SHP77 treated with DMSO at 0.1 percent for 48 hours (cell line): ENCODE measurements around the gene CASKIN1.

Source experiments
- DNase-seq: peaks from one replicate; lab custom pipeline; 2025; lab: John Stamatoyannopoulos, UW

Gene CASKIN1

DNA sequence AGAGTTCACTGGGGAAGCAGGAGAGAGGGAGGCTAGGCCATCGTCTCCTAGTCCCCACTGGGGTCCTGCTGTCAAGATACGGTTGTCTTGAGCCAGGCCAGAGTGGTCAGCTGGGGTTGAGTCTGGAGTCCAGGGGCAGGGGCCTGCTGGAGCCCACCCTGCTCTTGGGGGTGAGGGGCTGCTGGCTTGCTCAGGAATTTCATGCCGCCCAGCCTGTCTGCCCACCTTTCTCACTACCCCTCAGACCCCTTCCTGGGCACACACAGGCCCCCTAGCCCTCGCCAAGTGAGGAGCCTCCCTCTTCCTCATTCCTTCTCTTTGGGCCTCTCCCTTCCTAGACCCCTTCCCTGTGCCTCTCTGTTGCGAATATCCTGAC, 39.6 kb downstream of the CASKIN1 start:
- no peak for DNase-seq

DNA sequence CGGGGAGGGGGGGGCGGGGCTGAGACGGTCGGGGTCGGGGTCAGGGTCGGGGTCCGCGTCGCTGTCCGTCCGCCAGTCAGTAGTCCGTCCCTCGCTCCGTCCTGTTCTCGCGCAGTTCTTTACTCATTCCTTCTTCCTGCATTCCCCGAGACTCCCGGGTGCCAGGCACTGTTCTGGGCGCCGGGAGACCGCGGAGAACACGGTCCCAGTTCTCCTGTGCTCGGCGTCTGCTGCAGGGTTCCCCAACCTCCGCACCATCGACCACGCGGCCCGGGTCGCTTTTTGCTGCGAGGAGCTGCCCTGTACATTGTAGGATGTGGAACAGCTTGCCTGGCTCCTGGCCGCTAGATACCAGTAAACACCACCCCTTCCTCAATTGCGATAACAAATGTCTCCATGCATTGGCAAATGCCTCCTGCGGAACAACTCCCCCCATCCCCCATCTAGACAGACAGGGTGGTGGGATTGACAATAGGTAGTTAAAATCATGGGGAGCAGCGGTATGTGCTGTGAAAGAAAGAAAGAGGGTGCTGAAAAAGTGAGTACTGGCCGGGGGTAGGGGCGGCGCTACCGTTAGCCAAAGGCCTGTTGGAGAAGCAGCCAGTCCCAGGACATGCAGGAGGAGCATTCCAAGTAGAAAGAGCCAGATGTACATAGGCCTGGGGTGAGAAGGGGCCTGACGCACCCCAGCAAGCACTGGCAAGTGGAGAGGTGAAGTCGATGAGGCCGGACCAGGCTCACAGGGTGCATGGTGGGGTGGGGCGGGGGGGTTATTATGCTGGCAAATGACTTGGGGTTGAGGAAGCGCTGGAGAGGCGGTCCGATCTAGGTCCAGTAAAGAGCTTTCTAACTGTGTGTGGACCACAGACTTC, 40.2 kb downstream of the CASKIN1 start:
- DNase-seq: no peak

DNA sequence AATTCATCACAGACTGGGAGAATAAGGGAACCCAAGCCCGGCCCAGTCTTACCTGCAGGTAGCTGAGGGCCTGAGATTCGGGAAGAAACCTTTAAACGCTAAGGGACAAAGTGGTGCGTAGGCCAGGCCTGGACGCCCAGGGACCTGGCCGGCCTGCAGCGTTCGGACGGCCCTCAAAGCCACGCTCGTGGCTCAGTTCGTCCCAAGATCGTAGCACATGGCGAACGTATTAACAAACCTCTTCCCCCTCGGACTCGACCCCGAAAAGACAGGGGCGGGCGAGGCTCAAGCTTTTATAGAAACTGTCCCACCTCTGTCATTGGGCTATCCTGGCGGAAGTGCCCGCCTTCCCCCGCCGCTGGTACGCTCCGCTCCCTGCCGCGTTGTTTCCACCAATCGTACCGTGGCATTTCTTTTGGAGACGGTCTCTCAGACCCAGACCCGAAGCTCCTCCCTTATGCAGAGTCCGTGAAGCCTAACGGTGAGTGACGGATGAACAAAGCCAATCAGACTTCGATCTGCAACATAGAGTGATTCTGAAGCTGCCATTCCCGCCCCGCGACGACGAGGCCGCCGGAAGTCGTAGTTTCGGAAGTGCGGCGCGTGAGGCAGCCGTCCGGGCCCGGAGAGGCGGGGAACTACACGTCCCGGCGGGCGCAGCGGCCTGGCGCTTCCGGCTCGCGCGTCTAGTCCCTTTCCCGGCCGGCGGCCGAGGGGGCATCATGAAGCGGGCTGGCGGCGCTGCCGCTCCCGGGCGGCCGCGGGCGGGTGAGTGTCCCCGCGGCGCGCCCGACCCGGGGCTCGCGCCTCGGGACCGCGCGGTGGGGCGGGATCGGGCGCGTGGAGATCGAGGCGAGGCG, 41.1 kb downstream of the CASKIN1 start, which contains the start of gene TRAF7:
Gene TRAF7, plus strand, starts transcription at position 692 of the 860 bp plus-strand sequence. CDS start 8,139 bp downstream, outside the sequence.
- peak; percentile 99 for DNase-seq

DNA sequence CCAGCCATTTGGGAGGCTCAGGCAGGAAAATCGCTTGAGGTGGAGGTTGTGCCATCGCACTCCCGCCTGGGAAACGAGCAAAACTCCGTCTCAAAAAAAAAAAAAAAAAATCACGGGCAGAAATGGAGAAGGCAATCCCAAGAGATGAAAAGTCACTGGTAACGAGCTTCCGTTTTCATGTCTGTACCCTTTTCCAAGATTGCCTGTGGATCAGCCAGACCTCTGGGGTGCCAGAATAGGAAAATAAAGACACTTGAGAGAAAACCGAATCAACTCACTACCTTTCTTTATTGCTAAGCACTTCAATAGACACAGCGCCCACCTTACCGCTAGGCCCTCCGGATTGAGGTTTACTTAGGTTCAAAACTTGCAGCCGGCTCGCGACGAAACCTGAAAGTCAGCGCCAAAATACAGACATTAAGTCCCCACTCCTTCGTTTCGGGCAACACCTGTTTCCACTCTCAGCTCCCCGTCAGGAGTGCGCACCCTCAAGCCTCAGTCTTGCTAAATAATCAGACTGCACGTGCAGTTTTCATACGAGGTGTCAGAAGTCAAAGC, 41.8 kb downstream of the CASKIN1 start:
- DNase-seq: no peak

DNA sequence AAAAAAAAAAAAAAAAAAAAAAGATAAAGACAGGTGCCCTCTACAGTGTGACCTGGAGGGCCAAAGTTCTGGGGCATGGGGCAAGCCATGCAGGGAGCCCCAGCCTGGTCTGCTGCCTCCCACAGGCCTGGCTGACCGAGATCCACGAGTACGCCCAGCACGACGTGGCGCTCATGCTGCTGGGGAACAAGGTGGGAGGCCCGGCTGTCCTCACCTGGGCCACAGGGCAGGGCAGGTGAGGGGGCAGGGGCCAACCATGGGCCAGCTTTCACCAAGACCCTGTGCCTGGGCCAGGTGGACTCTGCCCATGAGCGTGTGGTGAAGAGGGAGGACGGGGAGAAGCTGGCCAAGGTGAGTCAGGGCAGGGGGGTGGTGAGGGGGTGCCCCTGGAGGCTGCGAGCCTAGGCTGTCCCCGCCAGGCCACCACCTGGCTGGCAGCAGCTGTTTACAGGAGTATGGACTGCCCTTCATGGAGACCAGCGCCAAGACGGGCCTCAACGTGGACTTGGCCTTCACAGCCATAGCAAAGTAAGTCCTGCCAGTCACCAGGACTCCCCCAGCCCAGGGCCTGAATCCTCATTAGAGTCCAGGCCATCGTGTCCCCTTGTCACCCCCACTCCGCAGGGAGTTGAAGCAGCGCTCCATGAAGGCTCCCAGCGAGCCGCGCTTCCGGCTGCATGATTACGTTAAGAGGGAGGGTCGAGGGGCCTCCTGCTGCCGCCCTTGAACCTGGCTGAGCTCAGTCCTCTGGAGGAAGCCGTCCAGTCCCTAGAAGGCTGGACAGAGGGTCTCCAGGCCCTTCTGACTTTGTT, 43.5 kb downstream of the CASKIN1 start:
- DNase-seq: no peak

DNA sequence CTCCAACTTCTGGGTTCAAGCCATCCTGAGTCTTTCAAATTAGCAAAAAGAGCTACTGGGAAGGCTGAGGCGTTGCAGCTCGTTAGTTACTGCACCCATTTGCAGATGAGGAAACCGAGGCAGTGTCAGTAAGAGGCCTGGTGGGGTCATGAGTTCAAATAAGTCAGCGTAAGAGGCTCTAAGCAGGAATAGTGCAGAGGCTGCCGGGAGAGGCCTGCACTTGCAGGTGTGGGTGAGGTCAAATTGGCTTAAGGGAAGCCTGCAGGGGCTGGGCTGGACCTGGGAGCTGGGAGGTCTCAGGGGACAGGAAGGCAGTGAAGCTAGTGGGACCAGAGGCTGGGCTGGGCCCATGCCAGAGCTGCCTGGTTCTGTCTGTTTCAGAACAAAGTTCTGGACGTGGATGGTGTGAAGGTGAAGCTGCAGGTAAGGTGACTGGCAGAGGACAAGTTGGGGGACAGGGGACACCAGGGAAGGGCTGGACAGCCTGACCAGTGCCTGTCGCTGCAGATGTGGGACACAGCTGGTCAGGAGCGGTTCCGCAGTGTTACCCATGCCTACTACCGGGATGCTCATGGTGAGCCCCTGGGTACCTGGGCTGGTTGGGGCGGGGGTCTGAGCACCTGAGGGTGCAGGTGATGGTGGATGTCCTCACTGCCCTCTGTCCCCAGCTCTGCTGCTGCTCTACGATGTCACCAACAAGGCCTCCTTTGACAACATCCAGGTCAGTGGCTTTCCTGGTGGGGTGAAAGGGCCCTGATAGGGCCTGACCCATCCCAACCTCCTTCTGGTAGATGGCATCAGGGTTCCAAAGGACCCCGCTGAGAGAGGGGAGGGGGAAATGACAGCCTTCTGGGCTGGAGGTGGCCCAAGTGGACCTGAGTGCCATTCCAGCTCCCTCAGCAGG, 45.0 kb downstream of the CASKIN1 start:
- DNase-seq: no peak

DNA sequence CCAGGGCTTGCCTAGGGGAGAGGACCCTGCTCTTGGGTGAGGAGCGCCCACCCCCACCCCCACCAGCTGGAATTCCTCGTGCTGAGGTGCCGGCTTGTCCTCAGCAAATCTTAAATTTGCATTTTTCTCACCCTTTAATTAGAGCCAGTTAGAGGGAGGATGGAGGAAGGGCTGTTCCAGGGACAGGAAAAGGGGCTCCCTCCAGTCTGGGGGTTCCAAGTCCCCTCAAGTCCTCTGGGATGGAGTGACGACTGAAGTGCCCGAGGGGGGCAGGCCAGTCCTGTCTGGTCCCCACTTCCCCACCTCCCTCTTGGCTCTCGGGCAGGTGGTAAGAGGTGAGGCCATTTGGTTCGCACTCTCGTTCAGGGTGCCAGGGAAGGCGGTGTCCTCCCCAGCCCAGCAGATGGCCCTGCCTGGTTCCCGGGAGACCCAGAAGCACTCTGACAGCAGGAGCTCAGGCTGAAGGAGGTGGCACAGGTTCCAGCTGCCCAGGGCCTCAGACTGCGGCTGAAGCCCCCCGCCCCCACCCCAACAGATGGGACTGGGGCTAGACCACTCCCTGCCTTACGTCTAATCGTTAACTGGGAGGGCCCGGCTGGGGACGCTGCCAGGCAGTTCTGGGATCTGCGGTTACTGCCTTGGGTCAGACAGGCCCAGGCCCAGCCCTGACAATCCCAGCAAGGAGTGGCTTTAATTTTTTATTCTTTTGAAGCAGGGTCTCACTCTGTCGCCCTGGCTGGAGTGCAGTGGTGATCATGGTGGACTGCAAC, 45.8 kb downstream of the CASKIN1 start:
- DNase-seq: peak; percentile 53

DNA sequence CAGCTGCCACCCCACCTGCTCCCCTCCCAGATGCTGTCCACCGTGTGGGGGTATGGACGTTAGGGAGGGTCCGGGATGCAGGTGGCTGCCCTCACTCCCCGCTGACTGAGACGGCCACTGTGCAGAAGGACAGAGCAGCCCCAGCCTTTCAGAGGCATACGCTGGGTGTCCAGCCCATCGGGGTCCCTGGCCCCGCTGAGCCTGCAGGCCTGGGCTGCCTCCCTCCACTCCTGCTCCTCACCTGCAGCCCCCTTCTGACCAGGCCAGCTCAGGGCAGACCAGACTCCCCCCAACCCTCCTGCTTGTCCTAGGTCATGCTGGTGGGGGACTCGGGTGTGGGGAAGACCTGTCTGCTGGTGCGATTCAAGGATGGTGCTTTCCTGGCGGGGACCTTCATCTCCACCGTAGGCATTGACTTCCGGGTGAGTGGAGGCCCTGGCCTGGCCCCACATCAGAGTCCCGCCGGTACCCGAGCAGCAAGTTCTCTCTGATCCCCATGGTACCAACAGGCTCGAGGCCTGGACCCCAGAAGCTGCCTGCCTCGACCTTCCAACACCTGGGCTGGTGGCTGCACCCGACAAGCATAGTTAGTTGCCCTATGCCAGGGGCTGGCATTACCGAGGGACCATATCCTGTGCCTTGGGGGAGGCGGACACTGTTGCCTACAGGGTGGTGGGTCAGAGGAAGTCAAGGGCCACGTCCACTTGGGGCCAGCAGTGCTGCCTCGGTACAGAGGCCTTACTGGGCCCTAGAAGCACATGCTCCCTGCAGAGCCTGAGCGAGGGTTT, 46.6 kb downstream of the CASKIN1 start:
- no peak for DNase-seq

DNA sequence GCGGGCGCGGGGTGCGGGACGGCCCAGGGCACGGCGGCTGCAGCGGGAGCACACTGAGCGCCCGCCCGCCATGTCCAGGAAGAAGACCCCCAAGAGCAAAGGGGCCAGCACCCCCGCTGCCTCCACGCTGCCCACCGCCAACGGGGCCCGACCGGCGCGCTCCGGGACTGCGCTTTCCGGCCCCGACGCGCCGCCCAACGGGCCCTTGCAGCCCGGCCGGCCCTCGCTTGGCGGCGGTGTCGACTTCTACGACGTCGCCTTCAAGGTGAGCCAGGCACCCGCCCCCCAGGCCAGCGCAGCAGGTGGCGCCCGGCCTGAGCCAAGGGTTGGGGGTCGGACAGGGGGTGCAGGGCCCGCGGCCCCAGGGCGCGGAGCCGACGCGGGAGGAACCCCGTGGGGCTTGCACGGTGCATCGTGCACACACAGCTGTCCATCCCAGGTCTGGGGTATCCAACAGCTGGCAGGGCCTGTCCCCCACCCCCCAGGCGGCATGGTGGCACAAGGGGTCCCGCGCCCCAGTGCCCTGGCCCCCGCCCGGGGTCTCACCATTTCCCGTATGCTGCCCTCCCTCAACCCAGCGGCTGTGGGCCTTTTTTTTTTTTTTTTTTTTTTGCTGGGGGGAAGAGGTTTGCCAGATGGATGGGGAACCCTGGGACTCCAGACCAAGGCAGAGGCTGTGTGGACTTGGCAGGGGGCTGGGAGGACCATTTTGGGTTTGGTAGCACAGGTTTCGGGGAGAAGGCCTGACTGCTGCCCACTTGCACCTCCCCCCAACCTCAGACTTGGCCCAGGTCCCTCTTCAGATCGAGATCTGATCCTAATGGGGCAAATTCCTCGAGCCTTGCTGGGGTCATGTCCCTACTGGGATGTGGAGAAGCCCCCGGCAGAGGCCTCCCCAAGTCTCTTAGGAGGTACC, 47.4 kb downstream of the CASKIN1 start:
- no peak for DNase-seq

DNA sequence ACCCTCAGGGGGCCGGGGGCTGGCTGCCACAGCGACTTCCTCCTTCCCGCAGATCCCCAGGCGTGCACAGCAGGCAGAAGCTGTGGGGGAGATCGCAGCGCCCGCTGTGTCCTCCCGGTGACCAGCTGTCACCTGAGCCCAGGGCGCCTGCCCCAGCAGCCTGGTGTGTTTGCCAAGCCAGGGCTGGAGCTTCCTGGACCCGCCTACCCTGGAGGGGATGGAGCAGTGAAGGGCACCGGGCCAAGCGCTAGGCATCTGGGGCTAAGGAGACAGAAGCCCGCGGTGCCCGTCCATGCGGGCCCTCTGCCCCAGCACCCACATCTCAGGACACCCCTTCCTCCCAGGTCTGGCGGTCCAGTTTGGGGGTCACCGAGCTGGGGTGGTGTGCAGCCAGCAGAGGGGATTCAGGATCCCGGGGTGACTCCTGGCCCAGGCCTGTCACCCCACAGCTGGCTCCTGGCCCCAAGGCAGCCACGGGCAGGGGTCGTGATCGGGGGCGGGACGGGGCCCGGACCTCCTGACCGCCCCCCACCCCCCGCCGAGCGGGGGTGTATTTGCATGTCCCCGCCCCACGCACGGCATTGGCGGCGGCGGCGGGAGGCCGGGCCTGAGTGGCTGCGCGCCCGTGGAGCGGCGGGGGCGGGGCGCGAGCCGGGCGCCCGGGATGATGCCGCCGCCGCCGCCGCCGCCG, 48.3 kb downstream of the CASKIN1 start, which contains the start of gene RAB26:
Gene RAB26, plus strand, starts transcription at position 645 of the 691 bp plus-strand sequence. CDS start 159 bp downstream, outside the sequence.
- DNase-seq: peak; percentile 80

DNA sequence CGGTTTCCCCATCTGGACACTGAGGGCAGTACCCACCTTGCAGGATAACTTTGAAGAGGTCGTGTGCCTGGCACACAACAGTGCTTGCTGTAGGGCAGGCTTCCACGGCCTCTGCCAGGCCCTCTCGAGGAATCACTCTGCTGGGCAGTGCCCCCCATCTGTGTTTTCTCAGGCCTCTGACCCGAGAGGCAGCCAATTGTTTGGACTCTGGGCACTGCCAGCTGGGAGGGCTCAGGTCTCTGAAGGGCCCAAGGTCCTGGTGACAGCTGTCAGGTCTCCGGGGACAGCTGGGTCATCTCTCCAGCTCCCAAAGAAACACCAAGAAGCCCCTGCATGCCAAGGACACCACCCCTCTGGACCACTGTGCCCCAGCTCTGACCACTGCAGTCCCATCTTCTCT, 49.0 kb downstream of the CASKIN1 start:
- no peak for DNase-seq

DNA sequence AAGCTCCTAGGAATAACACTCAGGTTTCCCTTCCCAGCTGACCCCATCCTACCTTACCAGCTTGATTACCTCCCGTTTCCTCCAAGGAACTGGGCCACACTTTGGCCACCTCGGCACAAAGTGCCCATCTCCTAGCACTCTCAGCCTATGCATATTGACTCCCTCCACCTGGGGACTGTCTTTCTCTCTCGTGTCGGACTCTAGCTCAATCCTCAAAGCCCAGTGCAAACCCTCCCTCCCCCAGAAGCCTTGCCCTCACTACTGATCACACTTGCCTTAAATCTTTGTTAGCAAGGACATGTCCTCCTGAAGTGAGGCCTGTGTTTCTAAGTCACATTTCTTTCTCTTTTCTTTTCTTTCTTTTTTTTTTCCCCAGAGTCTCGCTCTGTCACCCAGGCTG, 50.6 kb downstream of the CASKIN1 start:
- no peak for DNase-seq

DNA sequence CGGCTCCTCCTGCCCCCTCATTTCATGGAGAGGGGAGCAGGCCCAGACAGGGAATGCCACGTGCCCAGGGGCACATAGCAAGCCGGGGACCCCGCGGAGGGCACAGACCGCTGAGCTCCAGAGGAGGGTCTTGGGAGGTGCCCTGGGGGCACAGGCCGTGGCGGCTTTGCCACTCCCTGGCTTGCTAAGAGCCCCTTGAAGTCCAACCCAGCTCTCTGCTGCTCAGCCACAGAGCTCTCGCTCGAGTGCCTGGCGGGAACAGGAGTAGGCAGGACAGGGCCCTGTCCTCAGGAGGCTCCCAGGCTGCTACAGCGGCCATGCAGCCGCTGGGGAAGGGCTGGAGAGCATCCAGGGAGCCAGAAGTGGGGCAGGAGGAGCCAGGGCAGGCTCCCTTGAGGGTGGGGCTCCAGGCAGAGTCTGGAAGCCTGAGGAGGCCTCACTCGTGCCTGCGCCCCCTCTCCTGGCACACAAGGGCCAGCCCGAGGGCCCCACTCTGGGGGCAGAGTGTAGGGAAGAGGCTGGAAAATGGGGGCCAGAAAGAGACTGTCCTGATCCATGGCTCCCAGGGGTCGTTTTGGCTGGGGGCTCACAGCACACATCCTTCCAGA, 52.4 kb downstream of the CASKIN1 start:
- DNase-seq: no peak

DNA sequence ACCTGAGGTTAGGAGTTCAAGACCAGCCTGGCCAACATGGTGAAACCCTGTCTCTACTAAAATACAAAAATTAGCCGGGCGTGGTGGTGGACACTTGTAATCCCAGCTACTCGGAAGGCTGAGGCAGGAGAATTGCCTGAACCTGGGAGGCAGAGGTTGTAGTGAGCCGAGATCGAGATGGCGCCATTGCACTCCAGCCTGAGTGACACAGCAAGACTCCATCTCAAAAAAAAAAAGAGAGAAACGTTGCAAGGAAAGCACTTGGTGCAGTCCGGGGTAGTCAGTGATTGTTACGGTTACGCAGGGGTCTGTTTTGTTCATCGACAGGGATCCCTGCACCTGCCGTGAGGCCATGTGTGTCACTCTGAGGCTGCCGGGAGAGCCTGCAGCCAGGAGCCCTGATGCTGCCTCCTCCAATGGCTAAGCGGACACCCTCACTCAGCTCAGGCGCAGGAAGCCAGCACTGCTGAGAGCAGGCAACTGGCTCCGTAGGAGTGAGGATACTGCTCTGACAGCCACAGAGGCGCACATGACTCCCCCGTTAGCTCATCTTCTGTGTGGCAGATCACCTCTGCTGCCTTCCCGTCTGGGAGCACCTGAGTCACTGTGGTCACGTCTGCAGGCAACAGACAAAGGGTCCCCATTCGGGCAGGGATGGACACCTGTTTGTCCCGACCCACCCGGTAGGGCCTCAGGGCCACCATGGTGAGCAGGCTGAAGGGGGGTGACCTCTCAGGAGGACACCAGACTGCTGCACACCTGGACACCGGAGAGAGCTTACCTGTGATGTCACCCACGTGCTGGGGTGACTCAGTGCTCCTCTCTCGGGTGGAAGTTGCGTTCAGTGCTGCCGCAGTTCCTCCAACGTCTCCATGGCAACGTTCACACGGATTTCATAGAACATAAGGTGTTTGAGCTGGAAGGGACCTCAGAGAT, 53.2 kb downstream of the CASKIN1 start:
- DNase-seq: no peak

DNA sequence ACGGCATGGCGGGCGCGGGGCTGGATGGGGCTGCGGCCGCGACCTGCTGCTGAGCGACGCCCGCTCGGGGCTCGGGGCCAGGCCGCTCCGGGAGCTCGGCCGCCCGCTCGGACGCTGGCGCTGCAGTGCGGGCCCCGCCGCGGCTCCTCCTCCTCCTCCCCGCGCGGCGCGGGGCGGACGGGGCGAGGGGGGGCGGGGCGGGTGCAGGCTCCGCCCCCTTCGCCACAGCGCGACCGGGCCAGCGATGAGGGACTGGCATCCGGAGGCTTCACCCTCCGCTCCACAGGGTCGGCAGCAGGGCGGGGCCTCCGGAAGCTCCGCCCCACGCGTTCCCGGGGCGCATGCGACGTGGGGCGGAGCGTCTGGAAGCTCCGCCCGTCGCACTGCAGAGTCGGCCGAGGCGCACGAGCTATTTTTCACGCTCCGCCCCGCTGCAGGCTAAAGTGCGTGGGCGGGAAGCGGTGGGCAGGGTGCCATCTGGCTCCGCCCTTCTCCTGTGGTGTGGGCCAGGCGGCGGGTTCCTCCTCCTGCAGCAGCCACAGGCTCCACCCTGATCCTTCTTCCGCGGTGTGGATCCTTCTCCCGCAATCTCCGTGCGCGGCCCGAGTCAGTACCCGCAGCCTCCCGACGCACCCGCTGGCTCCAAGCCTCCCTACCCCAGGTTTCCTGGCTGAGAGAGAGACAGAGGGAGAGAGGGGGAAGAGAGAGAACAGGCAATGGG, 60.5 kb downstream of the CASKIN1 start, which contains the start of gene PKD1:
Gene PKD1, minus strand, starts transcription at position 129 of the 721 bp plus-strand sequence. CDS start 209 bp downstream, outside the sequence.
- peak; percentile 70 for DNase-seq
